Neural cell (in vitro differentiated cells): ENCODE results near the gene TCOF1. TPM values are rescaled to one million over a fixed set of nuclear protein-coding genes. Genes with fewer than 3 reads are reported as not detected.

Experiments
- H2AFZ ChIP-seq: fragments of 200-600, 300-800 bp; sonication (generic), shearing (Covaris generic); 2 replicates; pipeline ENCODE4 v1.6.0; 2014; ENCODE audit warnings: low read depth, mild to moderate bottlenecking, antibody characterized with exemption, low read length, moderate library complexity
- H3F3A ChIP-seq: fragments of 200-600 bp; shearing (Covaris generic); 2 replicates; pipeline ENCODE4 v1.6.1; 2016; ENCODE audit warnings: mild to moderate bottlenecking, moderate library complexity, mixed read lengths, antibody characterized with exemption, low read length; ENCODE audit not compliant: insufficient read depth, poor library complexity, severe bottlenecking
- H3K27ac ChIP-seq: fragments of 200-600, 300-800 bp; sonication (generic), shearing (Covaris generic); 2 replicates; pipeline ENCODE4 v1.5.1; 2014; ENCODE audit warnings: mild to moderate bottlenecking, low read length, moderate library complexity
- H3K27me3 ChIP-seq: fragments of 300-800, 200-600 bp; sonication (generic), shearing (Covaris generic); 2 replicates; pipeline ENCODE4 v1.6.0; 2014; ENCODE audit warnings: mild to moderate bottlenecking, low read depth, low read length, moderate library complexity; ENCODE audit not compliant: insufficient read depth
- H3K36me3 ChIP-seq: fragments of 300-800, 200-600 bp; sonication (generic), shearing (Covaris generic); 2 replicates; pipeline ENCODE4 v1.5.1; 2014; ENCODE audit warnings: mild to moderate bottlenecking, antibody characterized with exemption, low read length, moderate library complexity; ENCODE audit not compliant: insufficient read depth
- H3K4me2 ChIP-seq: fragments of 300-800, 200-600 bp; sonication (generic), shearing (Covaris generic); 2 replicates; pipeline ENCODE4 v1.6.0; 2014; ENCODE audit warnings: mild to moderate bottlenecking, low read length
- H3K4me3 ChIP-seq: fragments of 300-800, 200-600 bp; sonication (generic), shearing (Covaris generic); 2 replicates; pipeline ENCODE4 v1.5.1; 2014; ENCODE audit warnings: mild to moderate bottlenecking, low read length, moderate library complexity
- H3K79me2 ChIP-seq: fragments of 200-600 bp; shearing (Covaris generic); replicated peaks from 2 replicates; pipeline ENCODE4 v1.6.0; 2014; ENCODE audit warnings: mild to moderate bottlenecking, low read length, moderate library complexity; ENCODE audit not compliant: insufficient read depth
- H3K9ac ChIP-seq: fragments of 300-800, 200-600 bp; sonication (generic), shearing (Covaris generic); 2 replicates; pipeline ENCODE4 v1.6.1; 2016; ENCODE audit warnings: mild to moderate bottlenecking, low read length, mixed read lengths
- H3K9me2 ChIP-seq: fragments of 200-600 bp; shearing (Covaris generic); 2 replicates; pipeline ENCODE4 v1.6.1; 2016; ENCODE audit warnings: mild to moderate bottlenecking, low read length, mixed read lengths; ENCODE audit not compliant: insufficient read depth
- H3K9me3 ChIP-seq: fragments of 200-600, 300-800 bp; sonication (generic), shearing (Covaris generic); 2 replicates; pipeline ENCODE4 v1.6.1; 2016; ENCODE audit warnings: mild to moderate bottlenecking, mixed run types, low read length, moderate library complexity, mixed read lengths
- H4K20me1 ChIP-seq: fragments of 200-600 bp; shearing (Covaris generic); 2 replicates; pipeline ENCODE4 v1.6.1; 2016; ENCODE audit warnings: mild to moderate bottlenecking, mixed run types; ENCODE audit not compliant: insufficient read depth
- CTCF ChIP-seq: fragments of 450-650 bp; IDR thresholded peaks from 2 replicates; pipeline ENCODE4 v1.5.1; 2014; ENCODE audit warnings: antibody characterized with exemption, mild to moderate bottlenecking, moderate library complexity; ENCODE audit not compliant: poor library complexity, severe bottlenecking
- EP300 ChIP-seq: fragments of 450-650 bp; conservative IDR thresholded peaks from 2 replicates; pipeline ENCODE4 v1.6.1; 2014; ENCODE audit warnings: antibody characterized with exemption, mild to moderate bottlenecking, moderate library complexity; ENCODE audit not compliant: poor library complexity, severe bottlenecking
- EZH2 ChIP-seq: fragments of 200-600, 300-800 bp; shearing (Covaris generic), sonication (generic); IDR thresholded peaks from 2 replicates; pipeline ENCODE4 v1.6.1; 2014; ENCODE audit warnings: antibody characterized with exemption, low read length, borderline replicate concordance, mild to moderate bottlenecking; ENCODE audit not compliant: insufficient read depth, poor library complexity, severe bottlenecking
- MXI1 ChIP-seq: fragments of 450-650 bp; conservative IDR thresholded peaks from 2 replicates; pipeline ENCODE4 v1.6.1; 2014; ENCODE audit warnings: antibody characterized with exemption, mild to moderate bottlenecking; ENCODE audit not compliant: poor library complexity, severe bottlenecking
- REST ChIP-seq: IDR thresholded peaks from 2 replicates; pipeline ENCODE4 v1.6.1; 2012; ENCODE audit warnings: borderline replicate concordance
- SMC3 ChIP-seq: fragments of 450-650 bp; conservative IDR thresholded peaks from 2 replicates; pipeline ENCODE4 v1.6.1; 2014; ENCODE audit warnings: antibody characterized with exemption, mild to moderate bottlenecking, moderate library complexity; ENCODE audit not compliant: poor library complexity
- TAF1 ChIP-seq: IDR thresholded peaks from 2 replicates; pipeline ENCODE4 v1.6.1; 2012; ENCODE audit warnings: low read depth
- polyA plus RNA-seq: library from polyadenylated mRNA; depleted of rRNA; stranded (reverse); fragments of >200 nt; gene quantifications from 2 replicates; pipeline ENCODE4 v1.2.3, GENCODE V29; 2014

TCOF1 gene
- polyA plus RNA-seq, 1 donor from 2014 or later: 6.5 TPM

- Histone ChIP-seq H3K4me3 (no peak overlapping the region), H3K27ac (no peak overlapping the region), H3K36me3 (no peaks in the 10 kb centered on the region), H2AFZ (no peak overlapping the region), H3K4me2 (no peak overlapping the region), H3K9me2 (no peaks in the 10 kb centered on the region), H4K20me1 (no peaks in the 10 kb centered on the region), H3K27me3 (no peaks in the 10 kb centered on the region), H3K79me2 (no peaks in the 10 kb centered on the region), H3F3A (no peaks in the 10 kb centered on the region), H3K9ac (no peak overlapping the region), H3K9me3 (no peaks in the 10 kb centered on the region)
- no peak for TF ChIP-seq SMC3
- no peak for TF ChIP-seq EZH2
- no peak for TF ChIP-seq MXI1
- TF ChIP-seq TAF1: no peak
- no peak for TF ChIP-seq EP300
- TF ChIP-seq REST: no peak
These were observed 49.2 kb downstream of the TCOF1 start for GRCh38 chr5:150406723-150407095.

DNA sequence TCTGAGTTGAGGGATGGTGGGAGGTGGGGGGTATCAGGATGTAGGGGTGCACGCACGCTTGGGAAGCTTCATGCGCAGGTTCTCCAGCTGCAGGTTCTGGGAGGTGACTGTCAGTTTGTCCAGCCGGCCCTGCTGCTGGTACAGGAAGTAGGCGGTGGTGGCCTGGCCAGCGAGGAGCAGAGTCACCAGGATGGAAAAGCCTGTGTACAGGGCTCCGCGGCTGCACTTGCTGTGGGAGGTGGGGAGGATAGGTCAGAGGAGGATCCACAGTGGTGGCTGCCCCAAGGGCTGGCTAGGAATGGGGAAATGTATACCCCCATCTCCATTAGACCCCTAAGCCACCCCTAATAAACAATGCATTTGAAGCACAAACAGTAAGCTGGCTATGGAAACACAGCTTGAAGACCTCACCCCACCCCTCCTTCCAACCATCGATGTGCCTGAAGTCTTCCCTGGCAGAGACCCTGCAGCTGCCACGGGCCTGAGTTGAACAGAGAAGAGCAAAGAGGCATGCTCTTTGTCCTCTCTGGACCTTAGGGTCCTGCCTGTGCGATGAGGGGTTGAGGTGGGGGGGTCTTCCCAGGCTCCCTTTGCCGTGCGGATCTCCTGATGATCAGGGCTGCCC, 49.7 kb downstream of the TCOF1 start:
- H3K9me3 ChIP-seq: no peaks in the 10 kb centered on the region
- H2AFZ ChIP-seq: no peak overlapping the region
- no peak overlapping the region for H3K9ac ChIP-seq
- H3K79me2 ChIP-seq: no peaks in the 10 kb centered on the region
- H3K9me2 ChIP-seq: no peaks in the 10 kb centered on the region
- H3K27ac ChIP-seq: no peak overlapping the region
- H3K4me2 ChIP-seq: no peak overlapping the region
- H3K27me3 ChIP-seq: no peaks in the 10 kb centered on the region
- no peaks in the 10 kb centered on the region for H3K36me3 ChIP-seq
- no peak overlapping the region for H3K4me3 ChIP-seq
- no peaks in the 10 kb centered on the region for H4K20me1 ChIP-seq
- TF ChIP-seq CTCF (no peak), EP300 (no peak), TAF1 (no peak), MXI1 (no peak)
- H3F3A ChIP-seq: no peaks in the 10 kb centered on the region
